Fibroblast of lung (primary cell): ENCODE measurements around the gene HOXA11. TPM values are rescaled to one million over a fixed set of nuclear protein-coding genes. Genes with fewer than 3 reads are reported as not detected.

Experiments
- DNase-seq, 2 donors: peaks; one replicate each; pipeline versions ENCODE4 v3.0.0 to v3.0.0-alpha.2; 2010; ENCODE audit warnings: low read depth in 2 of 2
- H2AFZ ChIP-seq: 2 replicates; pipeline ENCODE4 v1.5.1; 2012; ENCODE audit warnings: low read length, control low read depth, inconsistent platforms
- H3K27ac ChIP-seq: 2 replicates; pipeline ENCODE4 v1.5.1; 2011; ENCODE audit warnings: low read length, control low read depth; ENCODE audit not compliant: insufficient read depth
- H3K27me3 ChIP-seq: 2 replicates; pipeline ENCODE4 v1.5.1; 2011; ENCODE audit warnings: mild to moderate bottlenecking, low read length; ENCODE audit not compliant: control insufficient read depth, insufficient read depth
- H3K36me3 ChIP-seq: 2 replicates; pipeline ENCODE4 v1.5.1; 2011; ENCODE audit warnings: low read length; ENCODE audit not compliant: control insufficient read depth, insufficient read depth
- H3K4me1 ChIP-seq: 2 replicates; pipeline ENCODE4 v1.5.1; 2011; ENCODE audit warnings: low read length; ENCODE audit not compliant: control insufficient read depth, insufficient read depth; ENCODE audit errors: extremely low read depth
- H3K4me2 ChIP-seq: 2 replicates; pipeline ENCODE4 v1.5.1; 2011; ENCODE audit warnings: low read length, control low read depth; ENCODE audit not compliant: insufficient read depth; ENCODE audit errors: extremely low read depth
- H3K4me3 ChIP-seq, 4 experiments: fragments of 200-600 bp in 1 of 4; sonication (generic) in 1 of 4; replicated peaks in 1 of 4; 2 replicates each; pipeline ENCODE4 v1.5.1; 2011 to 2016; ENCODE audit warnings: low read length in 4 of 4, low read depth in 3 of 4, mild to moderate bottlenecking in 3 of 4, control low read depth in 2 of 4, inconsistent platforms in 1 of 4, mixed read lengths in 1 of 4; ENCODE audit not compliant: insufficient read depth in 1 of 4; ENCODE audit errors: control extremely low read depth in 1 of 4
- H3K79me2 ChIP-seq: 2 replicates; pipeline ENCODE4 v1.5.1; 2012; ENCODE audit warnings: mild to moderate bottlenecking, low read length, inconsistent platforms; ENCODE audit not compliant: control insufficient read depth, insufficient read depth
- H3K9ac ChIP-seq: 2 replicates; pipeline ENCODE4 v1.5.1; 2011; ENCODE audit warnings: mild to moderate bottlenecking, low read length, control low read depth; ENCODE audit not compliant: insufficient read depth
- H3K9me3 ChIP-seq: 2 replicates; pipeline ENCODE4 v1.5.1; 2012; ENCODE audit warnings: low read depth, low read length; ENCODE audit not compliant: control insufficient read depth, insufficient read depth
- H4K20me1 ChIP-seq: 2 replicates; pipeline ENCODE4 v1.5.1; 2011; ENCODE audit warnings: low read length; ENCODE audit not compliant: control insufficient read depth, insufficient read depth; ENCODE audit errors: extremely low read depth
- EZH2 ChIP-seq: IDR thresholded peaks from 2 replicates; pipeline ENCODE4 v1.5.1; 2012; ENCODE audit warnings: low read length, control low read depth, mild to moderate bottlenecking; ENCODE audit errors: missing control alignments
- polyA plus RNA-seq, 2 donors: library from polyadenylated mRNA; depleted of rRNA in 1 of 2; stranded (reverse) in 1 of 2; unstranded in 1 of 2; fragments of >200 nt; gene quantifications; 2 replicates each; pipeline ENCODE4 v1.2.1, GENCODE V29; 2011 to 2012; ENCODE audit warnings: missing spikeins in 1 of 2
- total RNA-seq: library from RNA; depleted of rRNA; stranded (reverse); fragments of >200 nt; gene quantifications from 2 replicates; pipeline ENCODE4 v1.2.1, GENCODE V29; 2014
- TF ChIP-seq, protein P1 (sequence below), 2 donors: IDR thresholded peaks in 1 of 2; conservative IDR thresholded peaks in 1 of 2; 1 replicate in 1 of 2; 2 replicates in 1 of 2; pipeline ENCODE4 v1.5.1; 2011 to 2012; ENCODE audit warnings: low read length in 2 of 2, control low read depth in 1 of 2, inconsistent platforms in 1 of 2, low read depth in 1 of 2, mild to moderate bottlenecking in 1 of 2

HOXA11 gene
- total and polyA plus RNA-seq, 2 donors (not counting 1 experiment from before 2014, with no cell fraction given): 0.18 TPM; not detected in 1

DNA sequence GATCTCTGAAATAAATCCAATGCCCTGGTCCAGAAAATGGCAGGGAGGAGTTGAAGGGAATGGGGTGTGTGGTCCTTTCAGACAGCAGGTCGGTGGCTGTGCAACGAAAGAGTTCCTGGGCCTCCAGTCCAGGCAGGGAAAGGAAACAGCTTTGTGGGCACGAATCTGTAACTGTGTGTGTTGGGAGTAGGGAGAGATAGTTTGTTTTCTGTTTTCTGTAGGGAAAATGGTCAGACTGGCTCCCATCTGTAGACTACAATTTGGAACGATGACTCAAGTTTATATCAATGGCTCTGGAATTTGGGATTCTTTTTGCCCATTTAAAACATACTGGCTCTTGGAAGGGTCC is 17.1 kb downstream of the HOXA11 start:
- no peak overlapping the region for H3K4me2 ChIP-seq
- no peaks in the 10 kb centered on the region for H3K79me2 ChIP-seq
- H3K4me1 ChIP-seq: no peaks in the 10 kb centered on the region
- H2AFZ ChIP-seq: no peak overlapping the region
- H3K4me3 ChIP-seq: no peak overlapping the region
- H3K27me3 ChIP-seq: peaks cover 87% of the 10 kb centered on the region
- TF ChIP-seq, protein P1, sequence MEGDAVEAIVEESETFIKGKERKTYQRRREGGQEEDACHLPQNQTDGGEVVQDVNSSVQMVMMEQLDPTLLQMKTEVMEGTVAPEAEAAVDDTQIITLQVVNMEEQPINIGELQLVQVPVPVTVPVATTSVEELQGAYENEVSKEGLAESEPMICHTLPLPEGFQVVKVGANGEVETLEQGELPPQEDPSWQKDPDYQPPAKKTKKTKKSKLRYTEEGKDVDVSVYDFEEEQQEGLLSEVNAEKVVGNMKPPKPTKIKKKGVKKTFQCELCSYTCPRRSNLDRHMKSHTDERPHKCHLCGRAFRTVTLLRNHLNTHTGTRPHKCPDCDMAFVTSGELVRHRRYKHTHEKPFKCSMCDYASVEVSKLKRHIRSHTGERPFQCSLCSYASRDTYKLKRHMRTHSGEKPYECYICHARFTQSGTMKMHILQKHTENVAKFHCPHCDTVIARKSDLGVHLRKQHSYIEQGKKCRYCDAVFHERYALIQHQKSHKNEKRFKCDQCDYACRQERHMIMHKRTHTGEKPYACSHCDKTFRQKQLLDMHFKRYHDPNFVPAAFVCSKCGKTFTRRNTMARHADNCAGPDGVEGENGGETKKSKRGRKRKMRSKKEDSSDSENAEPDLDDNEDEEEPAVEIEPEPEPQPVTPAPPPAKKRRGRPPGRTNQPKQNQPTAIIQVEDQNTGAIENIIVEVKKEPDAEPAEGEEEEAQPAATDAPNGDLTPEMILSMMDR (conservative IDR thresholded peaks at IDR 0.05 in 1 of 2, IDR thresholded peaks at IDR 0.05 in 1 of 2; ENCODE audit: low read depth in 1 of 2, low read length in 2 of 2): no peak
- TF ChIP-seq EZH2: no peak
- H3K9me3 ChIP-seq: no peaks in the 10 kb centered on the region
- no peak for DNase-seq
- H3K9ac ChIP-seq: no peak overlapping the region
- no peaks in the 10 kb centered on the region for H3K36me3 ChIP-seq
- H4K20me1 ChIP-seq: no peaks in the 10 kb centered on the region
- H3K27ac ChIP-seq: no peak overlapping the region

DNA sequence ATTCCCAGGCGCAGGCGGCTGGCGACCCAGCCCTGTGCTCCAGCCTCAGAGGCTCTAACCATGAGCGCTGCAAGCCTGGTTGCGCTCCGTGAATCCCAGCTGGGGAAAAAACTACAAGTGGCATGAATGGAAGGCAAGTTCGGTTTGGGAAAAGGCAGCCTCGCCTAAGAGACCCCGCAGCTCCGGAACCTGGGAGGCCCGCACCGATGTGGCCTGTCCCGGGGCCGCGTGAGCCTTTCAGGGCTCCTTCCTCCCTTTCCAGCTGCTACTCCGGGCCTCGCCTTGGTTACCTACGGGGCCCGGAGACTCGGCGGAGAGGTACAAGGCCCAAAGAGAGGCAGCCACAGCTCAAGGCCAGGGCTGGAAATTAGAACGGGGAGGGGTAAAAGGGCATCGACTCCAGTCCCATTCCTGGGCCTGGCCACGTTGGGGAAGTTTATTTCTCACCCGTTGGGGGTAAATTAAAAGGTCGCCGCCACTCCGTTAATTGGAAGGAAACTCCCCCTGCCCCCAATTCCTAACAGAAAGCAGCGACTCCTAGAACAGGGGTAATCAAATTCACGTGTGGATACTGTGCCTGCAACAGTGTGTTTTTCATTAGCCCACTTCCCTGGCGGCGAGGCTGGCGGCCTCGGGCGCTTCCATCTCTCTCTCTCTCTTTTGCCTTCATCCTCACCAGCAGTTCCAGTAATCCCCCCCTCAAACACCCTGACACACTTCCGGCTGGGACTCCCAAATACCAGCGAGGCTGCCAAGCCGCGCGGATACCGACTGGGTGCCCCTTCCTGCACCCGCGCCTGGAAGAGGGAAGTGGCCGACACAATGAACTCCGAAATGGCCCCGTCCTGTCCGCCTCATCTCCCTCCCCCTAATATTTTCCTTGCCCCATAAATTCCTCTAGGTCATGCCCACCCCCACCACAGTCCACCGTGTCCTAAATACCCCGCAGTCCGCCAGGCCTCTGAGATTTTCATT is 18.2 kb downstream of the HOXA11 start:
- H3K27ac ChIP-seq: no peak overlapping the region
- H3K4me3 ChIP-seq: no peak overlapping the region
- H3K4me1 ChIP-seq: no peaks in the 10 kb centered on the region
- H3K9me3 ChIP-seq: no peaks in the 10 kb centered on the region
- no peaks in the 10 kb centered on the region for H3K79me2 ChIP-seq
- peaks cover 77% of the 10 kb centered on the region for H3K27me3 ChIP-seq
- no peak overlapping the region for H3K4me2 ChIP-seq
- no peaks in the 10 kb centered on the region for H3K36me3 ChIP-seq
- H2AFZ ChIP-seq: no peak overlapping the region
- no peak for DNase-seq
- no peak for TF ChIP-seq EZH2
- TF ChIP-seq, protein P1 (conservative IDR thresholded peaks at IDR 0.05 in 1 of 2, IDR thresholded peaks at IDR 0.05 in 1 of 2; ENCODE audit: low read depth in 1 of 2, low read length in 2 of 2): no peak
- no peaks in the 10 kb centered on the region for H4K20me1 ChIP-seq
- H3K9ac ChIP-seq: no peak overlapping the region

DNA sequence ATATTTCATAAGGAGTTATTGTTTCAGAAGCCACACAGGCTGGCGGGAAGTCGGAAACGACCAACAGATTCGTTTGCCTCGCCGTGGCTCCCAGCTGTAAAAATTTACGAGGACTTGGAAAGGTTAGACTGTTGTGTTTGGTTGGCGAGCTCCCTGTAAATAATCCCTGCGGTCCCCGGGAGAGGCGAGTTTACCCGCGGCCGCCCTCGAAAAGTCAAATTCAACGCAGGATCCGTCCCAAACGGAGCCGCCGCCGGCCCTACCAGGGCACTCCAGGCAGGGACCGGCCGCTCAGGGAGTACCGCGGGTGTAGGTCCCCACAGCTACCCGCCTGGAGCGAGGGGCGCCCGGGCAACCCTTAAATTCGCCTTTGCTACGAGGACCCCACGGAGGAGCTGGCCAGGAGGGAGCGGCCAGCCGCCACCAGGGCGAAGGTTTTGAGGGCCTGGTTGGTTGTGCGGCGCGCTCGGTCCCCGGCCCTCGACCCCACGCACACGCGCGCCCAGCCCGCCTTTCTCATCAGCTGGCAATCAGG is 19.0 kb downstream of the HOXA11 start:
- Histone ChIP-seq H3K27me3 (peaks cover 69% of the 10 kb centered on the region), H4K20me1 (no peaks in the 10 kb centered on the region), H3K79me2 (no peaks in the 10 kb centered on the region), H3K9ac (no peak overlapping the region), H3K4me2 (no peak overlapping the region), H3K36me3 (no peaks in the 10 kb centered on the region), H3K27ac (no peak overlapping the region), H2AFZ (no peak overlapping the region), H3K4me1 (no peaks in the 10 kb centered on the region), H3K4me3 (peak overlapping the region in 1 of 4 experiments; percentile 40), H3K9me3 (no peaks in the 10 kb centered on the region)
- peak; percentile 2 for TF ChIP-seq EZH2
- TF ChIP-seq, protein P1 (conservative IDR thresholded peaks at IDR 0.05 in 1 of 2, IDR thresholded peaks at IDR 0.05 in 1 of 2; ENCODE audit: low read depth in 1 of 2, low read length in 2 of 2): no peak
- no peak for DNase-seq
